ENCODE results near the gene STPG1.
A peak's percentile ranks its signal among the peaks of the same experiment; 100 is the strongest.
"Not testable (repeated sequence)": the region's sequence is repeated elsewhere in the genome, so short reads cannot be mapped to it uniquely, and the experiment has no call there.

STPG1 gene, protein sequence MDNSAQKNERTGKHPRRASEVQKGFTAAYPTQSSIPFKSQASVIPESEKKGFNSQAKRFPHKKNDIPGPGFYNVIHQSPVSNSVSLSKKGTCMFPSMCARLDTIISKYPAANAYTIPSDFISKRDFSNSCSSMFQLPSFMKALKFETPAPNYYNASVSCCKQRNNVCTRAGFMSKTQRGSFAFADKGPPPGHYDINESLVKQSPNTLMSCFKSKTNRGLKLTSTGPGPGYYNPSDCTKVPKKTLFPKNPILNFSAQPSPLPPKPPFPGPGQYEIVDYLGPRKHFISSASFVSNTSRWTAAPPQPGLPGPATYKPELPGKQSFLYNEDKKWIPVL

DNA sequence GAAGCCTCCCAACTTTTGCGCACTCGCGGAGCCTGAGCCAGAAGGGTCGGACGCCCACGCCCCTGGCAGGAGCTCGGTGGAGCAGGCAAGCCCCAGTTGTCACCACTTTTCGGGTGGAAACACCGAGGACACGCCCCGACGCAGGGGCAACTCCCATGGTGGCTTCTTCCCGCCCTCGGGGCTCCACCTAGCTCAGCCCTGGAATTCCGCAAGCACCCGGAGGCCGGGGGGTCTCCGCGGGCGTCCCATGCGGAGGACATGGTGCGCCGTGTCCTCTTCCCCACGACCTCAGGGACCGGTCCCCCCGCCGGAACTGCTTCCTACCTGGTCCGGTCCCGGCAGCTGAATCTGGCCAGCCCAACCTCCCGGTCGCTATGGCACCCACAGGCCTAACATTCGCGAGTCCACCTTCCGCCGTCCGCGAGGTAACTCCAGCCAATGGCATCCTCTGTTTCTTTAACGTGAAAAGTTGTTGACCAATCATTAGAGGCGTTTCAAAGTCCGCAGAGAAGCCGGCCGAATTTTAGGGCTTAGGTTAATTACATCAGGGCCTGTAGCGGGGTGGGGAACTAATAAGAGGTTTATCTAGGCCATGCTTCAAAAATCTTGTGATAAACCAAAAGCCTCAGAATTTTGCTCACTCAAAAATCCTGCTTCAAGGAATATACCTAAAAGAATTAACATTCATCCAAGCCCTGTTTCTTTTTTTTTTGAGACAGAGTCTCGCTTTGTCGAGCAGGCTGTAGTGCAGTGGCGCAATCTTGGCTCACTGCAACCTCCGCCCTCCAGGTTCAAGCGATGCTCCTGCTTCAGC, at the start of gene STPG1:
Gene STPG1 (minus strand): TSS at position 433 of the 814 bp plus-strand sequence. CDS start 12,394 bp downstream, outside the sequence.
- DNase-seq (ENCODE audit: low read depth): peak; percentile 64

DNA sequence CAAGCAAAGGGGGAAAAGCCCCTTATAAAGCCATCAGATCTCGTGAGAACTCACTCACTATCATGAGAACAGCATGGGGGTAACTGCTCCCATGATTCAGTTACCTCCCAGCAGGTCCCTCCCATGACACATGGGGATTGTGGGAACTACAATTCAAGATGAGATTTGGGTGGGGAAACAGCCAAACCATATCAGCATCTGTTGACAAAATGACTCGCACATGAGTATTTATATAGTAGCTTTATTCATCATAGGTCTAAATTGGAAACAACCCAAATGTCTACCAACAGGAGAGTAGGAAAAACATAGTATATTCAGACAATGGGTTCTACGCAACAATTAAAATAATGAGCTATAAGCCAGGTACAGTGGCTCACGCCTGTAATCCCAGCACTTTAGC, 48.5 kb upstream of the STPG1 start:
- DNase-seq (ENCODE audit: low read depth): not testable (repeated sequence)

DNA sequence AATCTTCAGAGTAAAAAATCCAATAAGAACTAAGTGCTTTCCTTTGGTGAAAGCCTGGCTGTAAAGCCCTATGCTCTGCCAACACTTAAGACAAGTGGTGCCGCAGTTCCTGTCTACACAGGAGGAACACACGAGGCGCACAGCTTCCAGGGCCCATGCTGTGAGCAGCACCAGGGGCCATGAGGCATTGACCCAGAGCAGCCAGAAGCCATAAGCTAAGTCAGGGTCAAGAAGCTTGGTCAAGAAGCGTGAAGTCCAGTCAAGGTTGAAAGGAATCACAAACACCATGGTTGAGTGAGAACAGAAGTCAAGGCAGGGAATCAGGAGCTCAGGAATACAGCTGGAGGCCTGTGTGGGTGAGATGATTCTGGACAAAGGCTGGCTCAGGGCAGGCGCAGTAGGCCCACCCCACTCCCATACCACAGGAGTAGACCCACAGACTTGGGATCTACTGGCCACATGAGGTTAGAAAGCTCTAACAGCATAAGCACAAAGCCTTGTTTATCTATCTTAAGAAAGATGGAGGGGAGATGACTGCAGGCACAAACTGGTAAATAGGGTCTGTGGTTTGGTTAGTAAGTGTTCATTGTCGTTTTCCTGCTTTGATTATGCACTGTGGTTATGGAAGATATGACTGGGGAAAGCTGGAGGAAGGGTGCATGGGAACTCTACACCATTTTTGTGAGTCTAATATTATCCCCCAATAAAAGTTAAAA, 46.1 kb upstream of the STPG1 start:
- no peak for DNase-seq (ENCODE audit: low read depth)

DNA sequence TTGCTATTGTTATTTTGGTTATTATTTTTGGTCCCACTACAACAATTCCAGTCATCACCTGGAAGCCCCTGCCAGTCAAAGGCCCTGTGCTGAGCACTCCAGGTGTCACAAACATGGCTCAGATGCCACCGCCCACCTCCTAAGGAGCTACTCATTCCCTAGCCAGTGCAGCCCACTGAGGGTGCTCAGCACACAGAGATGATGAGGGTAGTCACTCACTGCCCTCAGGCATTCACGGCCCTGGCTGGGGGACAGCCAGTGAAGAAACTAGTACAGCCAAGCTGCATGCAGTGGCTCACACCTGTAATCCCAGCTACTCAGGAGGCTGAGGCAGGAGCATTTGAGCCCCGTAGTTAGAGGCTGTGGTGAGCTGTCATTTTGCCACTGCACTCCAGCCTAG, 44.3 kb upstream of the STPG1 start:
- DNase-seq (ENCODE audit: low read depth): no peak

DNA sequence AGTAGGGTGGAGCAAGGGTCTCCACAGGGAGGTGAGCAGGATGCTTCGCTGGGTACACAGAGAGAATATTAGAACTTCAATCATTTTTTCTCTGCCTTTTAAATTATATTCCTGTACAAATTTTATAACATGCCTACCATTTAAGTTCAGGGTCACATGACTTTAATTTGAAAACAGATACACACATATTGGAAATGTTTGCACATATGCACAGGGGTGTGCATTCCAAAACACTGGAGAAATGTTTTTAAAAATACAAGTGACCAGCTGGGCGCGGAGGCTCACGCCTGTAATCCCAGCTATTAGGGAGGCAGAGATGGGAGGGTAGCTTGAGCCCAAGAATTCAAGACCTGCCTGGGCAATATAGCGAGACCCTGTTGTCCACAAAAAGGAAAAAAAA, 41.7 kb upstream of the STPG1 start:
- no peak for DNase-seq (ENCODE audit: low read depth)

DNA sequence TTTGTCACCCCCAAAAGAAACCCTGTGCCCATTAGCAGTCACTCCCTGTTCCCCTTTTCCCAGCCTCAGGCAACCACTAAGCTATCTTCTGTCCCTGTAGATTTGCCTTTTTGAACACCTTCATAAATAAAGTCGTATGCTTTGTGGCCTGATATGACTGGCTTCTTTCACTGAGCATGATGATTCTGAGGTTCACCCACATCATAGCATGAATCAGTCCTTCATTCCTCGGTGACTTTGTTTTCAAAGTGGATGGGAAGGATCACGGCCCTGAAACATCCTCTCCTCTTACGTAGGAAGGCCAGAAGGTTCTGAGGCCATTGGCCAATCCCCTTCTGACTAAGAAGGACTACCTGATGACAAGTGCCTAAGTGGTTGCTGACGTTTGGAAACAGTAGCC, 41.1 kb upstream of the STPG1 start:
- no peak for DNase-seq (ENCODE audit: low read depth)

DNA sequence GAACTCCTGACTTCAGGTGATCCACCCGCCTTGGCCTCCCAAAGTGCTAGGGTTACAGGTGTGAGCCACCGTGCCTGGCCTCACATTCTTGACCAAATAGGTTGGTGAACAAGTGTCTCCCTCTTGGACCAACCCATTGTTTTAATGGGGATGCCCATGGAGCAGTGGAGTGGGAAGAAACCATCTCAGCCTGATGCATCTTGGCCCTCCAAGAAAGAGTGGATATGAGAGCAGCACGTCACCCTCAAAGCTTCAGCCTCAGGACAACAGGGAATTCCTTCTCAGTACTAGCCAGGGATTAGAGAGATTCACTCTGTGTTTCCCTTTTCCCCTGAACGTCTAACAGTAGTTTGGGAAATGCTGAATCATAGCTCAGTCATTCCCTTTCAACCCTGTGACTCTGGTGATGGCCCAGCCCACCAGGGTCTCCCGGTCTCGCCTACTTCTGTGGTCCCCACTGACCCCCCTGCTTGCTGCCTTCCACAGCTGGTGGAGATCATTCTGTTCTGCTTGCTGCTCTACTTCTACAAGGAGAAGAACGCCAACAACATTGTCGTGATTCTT, 39.4 kb upstream of the STPG1 start:
- no peak for DNase-seq (ENCODE audit: low read depth)

DNA sequence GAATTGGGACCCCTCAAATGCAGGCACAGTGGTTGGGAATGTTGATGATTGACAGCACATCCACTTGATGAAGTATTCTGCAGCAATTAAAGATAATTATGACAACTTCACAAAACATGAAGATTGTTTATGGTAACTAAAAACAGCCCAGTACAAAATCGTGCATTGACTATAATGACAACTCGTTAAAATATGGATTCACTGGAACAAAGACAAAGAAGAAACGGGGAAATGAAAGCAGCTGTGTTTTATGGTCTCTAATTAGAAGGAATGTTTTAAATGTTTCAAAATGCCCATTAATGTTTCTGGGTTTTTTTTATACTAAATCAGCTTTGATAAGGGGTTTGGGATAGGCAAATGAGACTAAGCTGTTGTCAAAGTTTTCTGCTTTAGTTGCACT, 38.2 kb upstream of the STPG1 start:
- no peak for DNase-seq (ENCODE audit: low read depth)

DNA sequence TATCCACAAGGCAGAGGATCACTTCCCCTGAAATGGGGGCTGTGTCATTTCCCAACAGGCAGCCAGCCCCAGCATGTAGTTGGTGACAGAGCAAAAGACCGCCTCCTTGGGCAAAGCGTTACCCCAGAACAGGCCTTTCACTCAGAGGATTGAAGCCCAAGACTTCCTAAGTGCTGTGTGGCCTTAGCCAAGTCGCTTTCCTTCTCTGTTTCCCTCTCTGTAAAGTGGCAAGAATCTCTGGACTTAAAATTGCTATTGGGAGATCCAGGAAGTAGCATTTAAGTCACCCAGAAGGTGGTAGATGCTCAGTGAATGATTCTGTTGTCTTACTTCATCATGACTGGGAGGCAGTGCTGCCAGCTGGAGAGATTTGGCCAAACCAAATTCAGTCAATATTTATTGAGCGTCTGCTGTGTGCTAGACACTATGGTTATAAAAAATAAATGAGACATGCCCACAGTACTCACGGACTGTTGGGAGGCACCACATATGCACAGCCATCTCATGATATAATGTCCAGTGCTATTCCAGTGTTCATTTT, 37.3 kb upstream of the STPG1 start:
- no peak for DNase-seq (ENCODE audit: low read depth)

DNA sequence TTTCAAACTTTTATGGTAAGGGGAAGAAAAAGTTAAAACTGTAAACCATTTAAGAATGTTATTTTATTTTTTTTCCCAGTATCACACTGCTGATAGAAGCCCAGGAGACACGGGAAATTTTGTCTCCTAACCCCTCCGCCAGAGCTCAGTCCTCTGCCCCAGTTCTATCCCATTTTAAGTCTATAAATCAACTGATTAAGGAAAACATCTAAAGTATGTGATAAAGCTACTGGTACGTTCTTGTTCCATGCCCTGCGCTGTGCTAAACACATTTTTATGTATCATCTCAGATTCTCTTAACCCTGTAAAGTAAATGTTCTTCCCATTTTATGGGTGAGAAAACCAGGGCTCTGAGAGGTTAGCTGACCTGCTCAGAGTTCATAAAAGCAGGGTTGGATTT, 36.7 kb upstream of the STPG1 start:
- DNase-seq (ENCODE audit: low read depth): no peak

DNA sequence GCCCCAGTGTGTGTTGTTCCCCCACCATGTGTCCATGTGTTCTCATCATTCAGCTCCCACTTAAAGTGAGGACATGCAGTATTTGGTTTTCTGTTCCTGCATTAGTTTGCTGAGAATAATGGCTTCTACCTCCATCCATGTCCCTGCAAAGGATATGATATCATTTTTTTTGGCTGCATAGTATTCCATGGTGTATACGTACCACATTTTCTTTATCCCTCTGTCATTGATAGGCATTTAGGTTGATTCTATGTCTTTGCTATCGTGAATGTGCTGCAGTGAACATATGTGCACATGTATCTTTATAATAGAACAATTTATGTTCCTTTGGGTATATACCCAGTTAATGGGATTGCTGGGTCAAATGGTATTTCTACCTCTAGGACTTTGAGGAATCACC, 32.9 kb upstream of the STPG1 start:
- not testable (repeated sequence) for DNase-seq (ENCODE audit: low read depth)

DNA sequence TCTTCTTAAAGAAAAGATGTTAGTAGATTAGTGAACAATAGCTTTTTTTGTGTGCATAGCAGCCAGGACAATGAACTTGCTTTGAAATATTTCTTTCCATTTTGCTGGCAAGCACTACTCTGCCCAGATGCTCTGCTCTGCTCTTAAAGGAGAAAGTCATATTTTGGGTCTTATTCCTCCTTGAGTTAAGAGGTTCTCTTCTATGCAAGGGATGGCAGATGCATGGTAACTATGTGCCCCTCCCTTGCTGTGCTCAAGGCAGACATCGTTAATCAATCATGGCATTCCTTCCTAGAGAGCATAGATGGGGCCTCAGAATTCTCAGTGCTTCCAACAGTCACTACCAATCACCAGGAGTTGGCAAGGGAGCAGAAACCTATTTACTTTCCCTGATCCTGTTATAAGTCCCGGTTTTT, 29.7 kb upstream of the STPG1 start:
- DNase-seq (ENCODE audit: low read depth): no peak

DNA sequence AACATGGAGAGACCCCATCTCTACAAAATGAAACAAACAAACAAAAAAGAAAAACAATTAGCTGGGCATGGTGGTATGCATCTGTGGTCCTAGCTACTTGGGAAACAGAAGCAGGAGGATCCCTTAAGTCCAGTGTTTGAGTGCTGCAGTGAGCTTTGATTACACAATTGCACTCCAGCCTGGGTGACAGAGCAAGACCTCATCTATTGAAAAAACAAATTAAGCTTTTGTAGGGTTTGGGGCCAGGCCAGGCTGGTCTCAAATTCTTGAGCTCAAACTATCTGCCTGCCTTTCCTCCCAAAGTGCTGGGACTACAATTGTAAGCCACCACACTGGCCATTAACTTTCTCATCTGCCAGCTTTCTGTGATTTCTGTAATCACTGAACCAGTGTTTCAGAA, 29.2 kb upstream of the STPG1 start:
- DNase-seq (ENCODE audit: low read depth): no peak

DNA sequence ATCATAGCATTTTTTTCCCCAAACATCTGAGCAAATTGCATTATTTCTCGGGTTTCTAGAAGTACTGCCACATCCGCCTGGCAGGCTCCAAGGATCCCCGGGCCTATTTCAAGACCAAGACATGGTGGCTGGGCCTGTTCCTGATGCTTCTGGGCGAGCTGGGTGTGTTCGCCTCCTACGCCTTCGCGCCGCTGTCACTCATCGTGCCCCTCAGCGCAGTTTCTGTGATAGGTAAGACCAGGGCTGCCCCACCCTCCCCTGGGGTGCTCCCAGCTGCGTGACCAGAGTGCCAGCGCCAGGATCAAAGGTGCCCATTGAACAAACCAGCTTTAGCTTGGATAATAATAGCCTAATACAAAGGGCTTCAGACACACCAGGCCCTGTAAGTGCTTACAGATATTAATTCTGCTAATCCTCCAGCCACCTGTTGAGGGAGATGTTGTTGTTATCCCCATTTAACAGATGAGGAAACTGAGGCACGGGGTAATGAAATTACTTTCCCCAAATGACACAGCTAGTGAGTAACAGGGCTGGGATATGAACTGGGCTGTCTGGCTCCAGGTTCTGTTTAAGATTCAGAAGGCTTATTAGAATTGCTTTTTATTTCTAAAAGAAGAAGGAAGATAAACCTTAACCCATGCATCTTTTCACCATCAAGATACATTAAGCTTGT, 28.6 kb upstream of the STPG1 start:
- DNase-seq (ENCODE audit: low read depth): no peak

DNA sequence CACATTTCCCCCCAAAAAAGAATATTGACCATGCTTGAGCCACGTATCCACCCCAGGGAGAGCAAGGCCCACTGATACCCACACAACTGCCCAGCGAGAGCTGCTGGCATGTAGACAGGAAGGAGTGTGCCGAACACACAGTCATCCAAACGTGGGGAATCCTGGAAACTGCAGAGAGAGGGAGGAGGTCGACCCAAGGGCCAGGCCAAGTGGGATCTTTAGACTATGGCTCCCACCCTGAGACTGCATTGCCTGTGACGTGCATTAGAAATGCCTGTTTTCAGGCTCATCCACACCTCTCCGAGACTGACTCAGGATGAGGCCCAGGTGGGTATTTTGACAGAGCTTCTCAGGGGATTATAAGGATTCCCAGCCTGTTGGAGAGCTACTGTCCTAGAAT, 27.9 kb upstream of the STPG1 start:
- DNase-seq (ENCODE audit: low read depth): no peak

DNA sequence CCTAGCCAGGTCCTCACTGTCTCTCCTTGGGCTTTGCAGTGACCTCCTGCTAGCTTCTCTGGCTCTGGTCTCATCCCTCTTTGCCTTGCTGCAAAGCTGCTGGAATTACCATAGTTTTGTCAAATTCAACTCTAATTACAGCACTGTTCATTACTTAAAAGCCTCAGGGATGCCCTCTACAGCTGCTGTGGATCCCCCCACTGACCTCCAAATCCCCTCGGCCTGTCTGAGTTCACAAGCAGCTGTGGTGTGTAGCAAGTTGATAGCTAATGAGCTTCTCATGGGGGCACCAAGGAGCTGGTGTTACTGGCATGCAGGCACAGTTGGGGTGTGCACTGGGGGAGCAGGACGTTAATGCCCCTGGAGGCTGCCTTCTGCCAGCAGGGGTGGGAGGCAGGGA, 26.9 kb upstream of the STPG1 start:
- no peak for DNase-seq (ENCODE audit: low read depth)

DNA sequence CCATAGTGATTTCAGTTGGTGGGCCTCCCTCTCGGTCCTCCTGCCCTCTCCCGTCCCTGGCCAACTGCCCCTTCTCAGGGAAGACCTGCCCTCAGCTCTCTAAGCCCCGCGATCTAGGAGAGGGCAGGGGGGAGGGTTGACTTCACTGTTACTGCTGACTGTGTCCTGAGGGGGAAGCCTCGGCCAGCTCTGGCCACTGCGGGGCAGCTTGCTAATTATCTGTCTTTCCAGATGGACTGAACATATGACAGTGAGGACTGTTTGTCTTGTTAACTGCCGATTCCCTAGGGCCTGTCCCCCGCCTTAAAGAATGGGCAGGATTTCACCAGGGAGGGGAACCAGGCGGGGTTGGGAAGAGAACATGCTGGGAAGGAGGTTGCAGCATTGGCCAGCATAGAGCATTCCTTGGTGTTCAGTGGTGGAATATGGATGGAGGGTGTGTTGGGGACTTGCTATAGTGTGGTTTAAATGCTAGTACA, 24.9 kb upstream of the STPG1 start:
- no peak for DNase-seq (ENCODE audit: low read depth)

DNA sequence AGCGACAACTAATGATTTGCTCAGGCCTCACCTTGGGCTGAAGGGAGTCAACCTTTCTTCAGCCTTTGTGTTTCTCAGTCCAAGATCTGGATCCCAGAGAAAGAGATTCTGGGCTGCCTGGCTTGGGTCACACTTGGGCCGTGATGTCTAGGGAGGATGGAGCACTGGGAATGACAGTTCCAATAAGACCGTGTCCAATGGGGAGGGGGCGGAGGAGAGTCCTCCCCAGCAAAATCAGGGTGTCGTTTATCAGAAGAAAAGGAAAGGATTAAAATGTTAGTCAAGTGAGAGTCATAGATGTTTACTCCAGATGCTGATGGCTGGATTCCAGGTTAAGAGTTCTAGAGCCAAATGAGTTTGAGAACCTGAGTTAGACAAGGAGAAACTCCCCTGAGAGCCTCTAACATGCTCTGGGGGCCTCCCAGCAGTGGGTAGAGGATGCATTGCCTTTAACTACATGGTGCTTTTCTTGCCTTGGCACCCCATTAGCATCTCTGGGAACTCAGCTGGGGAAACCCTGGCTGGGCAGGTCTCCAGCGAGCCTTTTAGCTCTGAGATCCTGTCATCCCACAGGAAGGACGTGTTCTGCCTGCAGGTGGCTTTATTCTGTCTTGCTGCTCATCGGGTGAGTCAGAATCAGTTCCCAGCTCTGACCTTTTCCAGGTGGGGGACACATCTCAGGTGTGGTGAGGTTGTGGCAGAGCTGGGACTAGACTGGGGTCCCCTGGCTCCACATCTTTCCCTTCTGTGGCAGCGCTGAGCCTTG, 24.2 kb upstream of the STPG1 start:
- no peak for DNase-seq (ENCODE audit: low read depth)

DNA sequence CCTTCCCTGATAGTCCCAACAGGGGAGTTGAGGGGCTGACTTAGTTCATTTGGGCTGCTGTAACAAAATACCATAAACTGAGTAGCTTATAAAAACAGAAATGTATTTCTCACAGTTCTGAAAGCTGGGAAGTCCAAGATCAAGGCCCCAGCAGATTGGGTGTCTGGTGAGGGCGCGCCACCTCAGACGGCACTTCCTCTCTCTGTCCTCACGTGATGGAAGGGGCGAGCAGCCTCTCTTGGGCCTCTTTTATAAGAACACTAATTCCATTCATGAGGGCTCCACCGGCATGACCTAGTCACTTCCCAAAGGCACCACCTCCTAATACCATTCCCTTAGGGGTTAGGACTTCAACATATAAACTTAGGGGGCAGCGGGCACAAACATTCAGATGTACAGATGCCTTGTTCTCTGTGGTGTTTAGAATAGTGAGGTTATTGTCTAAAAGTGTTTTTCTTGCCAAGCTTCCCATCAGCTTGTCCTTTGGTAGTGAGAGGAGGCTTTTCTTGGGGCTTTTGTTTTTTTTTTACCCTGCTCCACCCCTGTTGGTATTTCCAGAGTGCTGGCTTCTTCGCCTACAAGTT, 22.3 kb upstream of the STPG1 start:
- DNase-seq (ENCODE audit: low read depth): no peak

DNA sequence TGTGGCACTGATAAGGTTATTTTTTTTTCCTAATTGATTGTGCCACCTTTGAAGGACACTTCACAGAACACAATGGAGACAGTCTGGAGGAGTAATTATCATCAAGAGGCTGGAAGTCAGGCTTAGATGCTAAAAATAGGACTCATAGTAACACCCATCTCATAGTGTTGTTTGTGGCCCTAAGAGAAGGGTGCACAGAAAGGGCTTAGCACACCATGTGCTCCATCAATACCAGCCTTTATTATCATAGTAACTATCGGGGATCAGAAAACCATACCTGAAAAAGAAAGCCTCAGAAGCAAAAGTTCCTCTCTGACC, 13.9 kb upstream of the STPG1 start:
- DNase-seq (ENCODE audit: low read depth): no peak
